Ureter (tissue), 1 donor: ENCODE data around the gene WWC2. TPM values are rescaled to one million over a fixed set of nuclear protein-coding genes. Genes with fewer than 3 reads are reported as not detected.

ENCODE experiments used
- DNase-seq: peaks from one replicate; pipeline ENCODE4 v3.0.0-alpha.2; 2020; ENCODE audit warnings: low spot score
- total RNA-seq: library from RNA; stranded (reverse); gene quantifications from one replicate; pipeline ENCODE4 v1.2.4, GENCODE V29; 2023
- donor health status: DM: yes; HTN: yes; CAD: no.

Gene WWC2
- total RNA-seq, 1 donor from 2014 or later: 32.2 TPM

DNA sequence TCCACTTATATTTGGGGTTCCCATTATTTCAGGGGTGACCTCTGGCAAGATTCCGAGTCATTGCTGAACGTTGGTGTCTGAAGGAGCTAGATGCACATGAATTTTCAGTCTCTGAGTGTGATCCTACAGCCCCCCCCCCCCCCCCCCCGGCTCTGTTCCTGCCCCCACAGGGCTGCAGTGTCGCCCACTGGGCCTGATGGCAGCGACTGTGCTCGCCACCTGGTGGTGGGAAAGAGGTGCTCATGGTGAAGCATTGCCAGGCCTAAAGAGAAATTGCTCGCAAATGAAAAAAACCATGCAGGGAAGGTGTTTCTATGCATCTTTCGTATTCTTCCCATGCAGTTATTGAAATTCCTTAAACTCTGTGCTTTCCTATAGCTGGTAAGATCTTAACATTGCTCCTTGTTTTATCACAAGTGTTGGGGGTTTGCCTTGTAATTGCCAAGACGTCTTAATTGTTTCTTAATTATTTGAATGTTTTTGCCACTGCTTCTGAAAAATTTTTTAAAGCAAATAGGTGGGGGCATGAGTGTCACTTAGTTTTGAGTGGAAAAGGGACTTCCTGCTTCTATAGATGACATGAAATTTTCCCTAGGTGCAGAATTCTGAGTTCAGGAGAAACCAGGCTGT lies 157.8 kb downstream of the WWC2 start:
- DNase-seq: no peak

DNA sequence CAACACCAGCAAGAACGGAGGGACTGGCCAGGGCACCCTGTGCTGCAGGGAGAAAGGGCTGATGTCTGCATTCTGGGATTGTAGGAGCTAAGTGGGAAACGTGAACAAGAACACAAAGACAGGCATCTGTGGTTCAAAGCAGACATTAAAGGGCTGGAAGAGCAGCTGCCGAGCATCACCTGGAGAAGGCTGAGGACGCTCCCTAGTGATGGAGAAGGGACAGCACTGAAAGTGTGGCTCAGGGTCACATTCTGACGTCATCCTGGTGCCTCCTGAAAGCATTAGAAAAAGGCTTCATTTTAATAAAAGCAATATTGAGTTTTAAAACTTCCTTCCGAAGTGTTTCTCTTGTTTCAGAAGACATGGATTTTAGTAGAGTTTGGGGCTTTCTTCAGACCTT lies 158.8 kb downstream of the WWC2 start:
- DNase-seq: no peak

DNA sequence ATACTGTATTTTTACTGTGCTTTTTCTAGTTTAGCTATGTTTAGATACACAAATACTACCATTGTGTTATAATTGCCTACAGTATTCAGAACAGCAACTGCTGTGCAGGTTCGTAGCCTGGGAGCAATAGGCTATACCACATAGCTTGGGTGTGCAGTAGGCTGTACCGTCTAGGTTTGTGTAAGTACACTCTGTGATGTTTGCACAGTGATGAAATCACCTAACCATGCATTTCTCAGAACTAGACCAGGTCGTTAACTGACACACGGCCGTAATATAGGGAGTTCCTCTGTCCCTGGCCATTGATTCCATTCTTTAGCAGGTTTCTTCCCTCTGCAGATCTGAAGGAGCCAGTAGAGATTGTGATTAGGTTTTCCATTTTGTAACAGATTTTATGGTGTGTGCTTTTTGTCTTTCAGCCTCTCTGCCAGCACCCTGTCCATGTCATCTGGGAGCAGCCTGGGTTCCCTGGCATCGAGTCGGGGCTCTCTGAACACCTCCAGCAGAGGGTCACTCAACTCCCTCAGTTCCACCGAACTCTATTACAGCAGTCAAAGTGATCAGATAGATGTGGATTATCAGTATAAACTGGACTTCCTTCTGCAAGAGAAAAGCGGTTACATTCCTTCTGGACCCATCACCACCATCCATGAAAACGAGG lies 161.6 kb downstream of the WWC2 start:
- no peak for DNase-seq

DNA sequence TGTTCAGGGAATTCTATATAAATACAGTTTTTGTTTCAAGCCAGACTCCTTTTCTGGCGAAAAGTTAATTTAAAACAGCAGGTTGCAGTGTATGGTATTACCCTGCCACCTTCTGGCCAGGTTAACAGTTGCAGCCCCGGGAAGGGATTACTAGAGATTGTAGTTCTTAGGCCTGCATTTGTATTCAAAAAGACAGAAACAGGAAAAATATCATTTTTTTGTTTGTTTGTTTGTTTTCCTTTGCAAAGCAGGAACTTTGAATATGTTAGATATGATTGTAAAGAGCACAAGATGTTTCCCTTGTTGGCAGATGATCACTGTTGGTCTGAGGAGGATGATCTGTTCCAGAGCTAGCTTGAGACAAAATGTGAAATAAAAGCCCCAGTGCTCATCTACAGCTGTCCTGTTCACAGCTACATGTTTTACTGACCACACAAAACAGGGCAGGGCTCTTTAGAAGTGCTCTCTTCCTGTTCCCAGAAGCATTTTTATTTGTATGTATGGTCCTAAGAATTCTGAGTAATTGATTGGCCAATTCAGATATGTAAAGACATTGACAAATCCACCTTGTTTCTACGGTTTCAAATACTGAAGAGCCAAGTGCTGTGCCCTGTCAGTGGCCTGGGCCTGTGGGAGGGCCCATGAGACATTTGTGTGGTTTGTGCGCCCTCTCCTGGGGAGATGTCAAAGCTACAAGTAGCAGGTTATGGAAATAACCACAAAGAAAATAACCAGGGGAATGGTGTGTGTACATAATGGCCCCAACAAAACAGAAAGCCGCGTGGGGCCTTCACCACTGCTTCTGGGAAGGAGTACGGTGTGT lies 163.1 kb downstream of the WWC2 start:
- peak; percentile 80 for DNase-seq

DNA sequence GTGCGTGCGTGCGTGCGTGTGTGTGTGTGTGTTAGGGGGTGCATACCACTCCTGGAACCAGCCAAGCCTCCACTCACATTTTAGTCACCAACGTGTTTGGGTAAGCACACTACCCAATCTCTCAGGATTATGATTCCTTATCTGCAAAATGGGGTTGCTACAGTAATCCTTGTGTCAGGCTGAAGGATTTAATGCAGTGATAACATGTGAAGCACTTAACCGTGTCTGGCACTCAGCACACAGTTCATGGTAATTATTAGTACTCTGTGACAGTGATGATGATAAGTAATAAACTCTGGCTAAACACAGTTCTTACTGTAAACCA lies 163.7 kb downstream of the WWC2 start:
- DNase-seq: no peak

DNA sequence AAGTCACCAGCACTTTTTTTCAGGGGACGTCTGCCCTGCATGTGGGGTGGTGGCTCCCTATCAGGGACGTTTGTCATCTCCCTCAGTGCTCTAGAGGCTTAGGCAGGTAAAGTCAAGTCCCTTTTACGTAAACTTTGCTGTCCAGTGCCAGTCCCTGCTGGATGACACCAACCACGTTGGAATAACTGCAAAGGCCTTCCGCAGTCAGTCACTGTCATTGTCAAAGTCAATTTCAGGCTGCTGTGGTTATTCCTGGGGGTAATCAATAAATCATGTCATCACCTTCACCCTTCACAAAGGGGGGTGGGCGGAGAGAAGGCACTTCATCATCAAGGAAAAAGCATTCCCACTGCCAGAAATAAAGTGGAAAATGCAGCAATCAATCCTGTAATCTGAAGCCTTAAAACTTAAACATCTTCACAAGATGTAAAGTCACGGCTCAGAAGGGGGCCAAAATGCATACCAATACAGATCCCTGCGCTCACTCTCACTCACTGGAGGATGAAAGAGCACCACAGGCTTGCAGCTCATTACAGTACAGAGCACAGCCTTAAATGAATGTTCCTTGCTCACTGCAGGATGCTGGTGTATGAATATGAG lies 164.8 kb downstream of the WWC2 start:
- DNase-seq: no peak

DNA sequence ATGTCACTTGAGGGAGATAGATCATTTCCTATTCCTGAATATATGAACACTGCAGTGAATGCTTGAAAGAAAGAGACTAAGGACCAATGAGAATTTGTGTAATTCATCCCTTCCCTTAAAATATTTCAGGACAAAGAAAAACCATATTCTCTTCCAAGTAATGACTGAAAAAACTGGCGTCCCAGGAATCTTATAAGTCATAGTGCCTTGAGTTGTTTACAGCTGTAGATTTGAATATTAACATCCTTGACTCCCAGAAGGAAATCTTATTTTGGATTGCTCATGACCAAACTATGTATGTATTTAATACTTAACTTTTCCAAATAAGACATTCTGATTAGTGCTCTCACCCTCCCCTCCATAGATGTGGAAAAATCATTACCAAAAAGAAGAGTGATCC lies 165.6 kb downstream of the WWC2 start:
- DNase-seq: no peak

DNA sequence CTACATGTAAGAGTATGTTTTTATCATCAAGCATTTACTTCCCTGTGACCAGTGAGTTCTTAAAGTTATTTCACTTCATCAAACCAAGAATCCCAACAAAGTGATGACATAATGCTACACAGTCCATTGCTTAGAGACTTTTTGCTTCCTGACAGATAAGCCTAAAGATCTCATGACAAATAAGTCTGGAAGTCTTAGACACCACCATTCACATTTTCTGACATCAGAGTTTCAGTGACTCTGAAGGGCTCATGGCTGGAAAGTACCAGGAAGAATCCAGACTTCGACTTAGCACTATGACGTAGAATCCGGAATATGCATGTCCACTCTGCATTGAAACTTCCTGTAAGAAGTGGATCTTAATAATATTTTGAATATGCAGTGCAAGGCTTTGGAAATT lies 167.3 kb downstream of the WWC2 start:
- DNase-seq: no peak

DNA sequence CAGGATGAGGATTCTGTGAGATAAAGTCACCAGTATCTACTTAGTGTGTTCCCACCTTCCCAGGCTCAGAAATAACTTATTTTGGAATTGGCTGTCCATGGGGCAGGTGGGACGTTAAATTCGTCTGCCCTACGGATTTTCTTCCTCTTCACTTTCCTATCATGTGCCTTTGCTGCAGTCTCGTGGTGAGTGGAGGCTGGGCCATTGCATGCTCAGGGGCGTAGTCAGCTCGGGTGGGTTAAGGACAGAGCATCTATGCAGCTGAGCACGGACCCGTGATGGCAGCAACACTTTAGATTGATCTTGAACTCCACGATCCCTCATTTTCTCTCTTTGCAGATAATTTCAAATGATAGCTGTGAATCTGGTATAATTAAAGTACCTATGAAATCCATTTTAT lies 169.5 kb downstream of the WWC2 start:
- DNase-seq: no peak

DNA sequence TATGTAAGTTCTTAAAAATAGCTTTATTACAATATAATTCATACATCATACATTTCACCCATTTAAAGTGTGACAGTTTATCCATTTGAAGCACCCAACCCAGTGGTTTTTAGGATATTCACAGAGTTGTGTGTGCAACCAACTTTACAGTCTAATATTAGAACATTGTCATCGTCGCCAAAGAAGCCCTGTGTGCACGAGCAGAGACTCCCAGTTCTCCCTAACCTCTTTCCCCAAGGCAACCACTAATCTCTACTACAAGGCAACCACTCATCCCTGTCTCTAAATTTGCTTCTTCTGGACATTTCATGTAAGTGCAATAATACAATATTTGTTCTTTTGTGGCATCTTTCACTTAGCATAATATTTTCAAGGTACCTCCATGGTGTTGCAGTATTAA lies 173.3 kb downstream of the WWC2 start:
- DNase-seq: no peak

DNA sequence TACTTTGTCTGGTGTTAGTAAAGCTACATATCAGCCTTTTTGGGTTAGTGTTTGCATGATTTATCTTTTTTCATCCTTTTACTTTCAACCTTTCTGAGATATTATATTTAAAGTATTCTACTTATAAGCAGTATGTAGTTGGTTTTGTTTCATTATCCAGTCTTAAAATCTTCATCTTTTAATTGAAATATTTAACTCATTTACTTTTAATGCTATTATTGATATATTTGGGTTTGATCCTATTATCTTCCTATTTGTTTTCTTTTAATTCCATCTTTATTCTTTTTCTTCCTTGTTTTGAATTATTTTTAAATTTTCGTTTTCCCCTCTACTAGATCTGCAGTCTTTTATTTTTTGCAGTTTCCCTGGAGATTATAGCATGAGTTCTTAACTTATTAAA lies 177.0 kb downstream of the WWC2 start:
- no peak for DNase-seq

DNA sequence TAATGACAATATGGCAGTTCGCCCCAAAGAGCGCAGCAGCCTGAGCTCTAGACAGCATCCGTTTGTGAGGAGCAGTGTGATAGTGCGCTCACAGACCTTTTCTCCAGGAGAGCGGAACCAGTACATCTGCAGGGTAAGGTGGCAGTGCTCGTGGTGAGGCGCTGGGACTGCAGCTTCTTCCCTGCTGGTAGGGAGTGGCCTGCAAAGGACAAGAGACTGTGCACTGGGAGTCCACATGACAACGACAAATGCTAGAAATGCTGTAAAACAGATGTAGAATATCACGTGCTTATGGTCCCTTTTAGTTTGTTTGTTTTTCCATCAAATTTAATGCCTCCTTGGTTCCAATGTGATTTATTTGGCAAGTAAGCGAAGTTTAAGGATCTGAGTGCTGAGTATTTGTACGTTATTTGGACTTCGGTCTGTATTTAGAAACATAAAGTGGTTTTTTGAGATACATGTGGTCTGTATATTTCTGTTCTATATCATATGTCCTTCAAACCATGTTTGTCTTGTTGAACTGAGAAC lies 185.3 kb downstream of the WWC2 start:
- no peak for DNase-seq

DNA sequence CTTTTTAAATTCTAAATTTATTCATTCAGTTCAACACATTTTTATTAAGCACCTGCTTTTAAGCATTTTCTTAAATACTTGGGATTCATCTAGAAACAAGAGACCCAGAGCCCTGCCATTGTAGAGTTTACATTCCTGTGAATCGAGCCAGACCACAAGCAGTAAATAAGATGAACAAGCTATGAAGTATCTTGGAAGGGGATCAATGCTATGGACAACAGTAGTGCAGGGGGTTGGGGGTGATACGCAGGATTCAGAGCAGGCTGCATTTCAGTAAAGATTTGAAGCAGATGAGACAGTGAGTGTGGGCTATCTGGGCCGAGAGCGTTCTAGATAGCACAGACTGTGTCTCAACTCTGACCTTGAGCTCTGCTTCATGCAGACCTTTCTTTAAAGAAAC lies 185.9 kb downstream of the WWC2 start:
- no peak for DNase-seq

DNA sequence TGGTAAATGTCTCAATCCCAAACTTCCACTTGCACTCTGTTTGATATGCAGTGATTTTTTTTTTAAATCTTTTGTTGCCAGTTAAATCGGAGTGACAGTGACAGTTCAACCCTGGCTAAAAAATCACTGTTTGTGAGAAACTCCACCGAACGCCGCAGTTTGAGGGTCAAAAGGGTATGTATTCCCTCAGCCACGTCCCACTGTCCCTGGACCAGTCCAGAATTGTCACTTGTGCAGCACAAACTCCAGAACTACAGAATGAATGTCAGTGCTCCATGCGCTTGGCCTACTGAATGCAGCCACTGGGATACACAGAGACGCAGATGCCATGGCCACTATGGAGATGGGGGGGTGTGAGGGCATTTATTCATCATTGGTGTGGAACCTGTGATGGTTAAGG lies 186.8 kb downstream of the WWC2 start:
- no peak for DNase-seq

DNA sequence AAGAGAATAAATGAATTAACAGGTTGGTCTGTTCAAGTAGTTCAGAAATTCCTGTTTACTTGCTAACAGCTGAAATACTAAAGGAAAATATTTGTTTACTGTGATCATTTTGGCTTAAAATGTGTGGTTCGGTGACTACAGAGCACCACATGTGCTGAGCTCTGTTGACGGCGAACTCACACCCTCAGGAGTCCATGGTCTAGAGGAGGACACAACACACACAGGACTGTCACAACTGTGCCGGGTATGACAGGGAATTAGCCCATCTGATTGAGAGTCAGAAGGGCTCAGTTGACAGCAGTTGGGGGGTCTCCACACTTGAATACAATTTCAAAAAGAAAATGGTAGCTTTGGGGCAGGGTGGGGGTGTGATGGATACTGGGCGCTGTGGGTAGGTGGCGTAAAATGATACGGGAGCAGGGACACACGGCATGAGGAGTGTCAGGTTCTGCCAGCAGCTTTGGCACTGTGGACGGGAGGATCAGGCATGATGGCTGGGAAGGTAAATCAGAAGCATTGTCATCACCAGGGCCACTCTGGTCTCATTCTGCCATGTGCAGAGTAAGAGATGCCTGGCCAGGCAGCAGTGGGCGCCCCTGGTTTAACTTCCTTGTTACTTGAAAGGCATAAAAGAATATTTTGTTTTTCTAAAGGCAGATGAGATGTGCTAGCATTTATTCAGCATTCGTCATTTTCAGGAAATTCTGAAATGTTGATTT lies 187.7 kb downstream of the WWC2 start:
- no peak for DNase-seq

DNA sequence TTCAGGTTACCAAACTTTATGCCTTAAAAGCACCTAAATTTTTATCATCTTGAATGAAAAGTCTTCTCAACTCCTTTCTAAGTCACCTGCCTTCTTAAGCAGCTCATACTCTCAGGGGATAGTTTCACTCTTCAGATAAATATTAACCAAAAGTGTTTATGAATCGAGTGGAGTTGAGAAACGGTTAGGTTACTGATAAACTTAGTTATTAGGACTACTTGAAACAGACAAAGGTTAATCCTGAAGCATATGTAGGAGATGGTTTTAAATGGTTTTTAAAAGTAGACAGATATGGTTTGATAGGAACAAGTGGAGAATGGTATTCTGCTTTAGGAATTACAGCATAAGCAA lies 188.2 kb downstream of the WWC2 start:
- DNase-seq: no peak

DNA sequence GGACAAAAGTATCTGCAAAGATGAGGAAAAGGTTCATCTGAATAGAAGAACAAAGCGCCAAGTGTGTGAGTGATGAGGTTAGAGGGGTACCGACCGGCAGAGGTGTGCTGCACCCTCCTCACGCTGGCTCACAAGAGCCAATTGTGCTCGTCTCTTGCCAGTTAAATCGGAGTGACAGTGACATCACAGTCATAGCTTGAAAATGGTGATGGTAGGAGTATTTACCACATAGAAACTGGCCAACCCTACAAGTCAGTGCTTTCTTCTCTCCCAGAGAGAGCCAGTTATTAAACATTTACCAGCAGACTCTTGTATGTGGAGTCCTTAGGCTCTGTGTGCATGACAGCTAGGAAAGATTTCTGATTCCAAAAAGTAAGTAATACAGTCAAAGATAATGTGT lies 188.6 kb downstream of the WWC2 start:
- DNase-seq: no peak

DNA sequence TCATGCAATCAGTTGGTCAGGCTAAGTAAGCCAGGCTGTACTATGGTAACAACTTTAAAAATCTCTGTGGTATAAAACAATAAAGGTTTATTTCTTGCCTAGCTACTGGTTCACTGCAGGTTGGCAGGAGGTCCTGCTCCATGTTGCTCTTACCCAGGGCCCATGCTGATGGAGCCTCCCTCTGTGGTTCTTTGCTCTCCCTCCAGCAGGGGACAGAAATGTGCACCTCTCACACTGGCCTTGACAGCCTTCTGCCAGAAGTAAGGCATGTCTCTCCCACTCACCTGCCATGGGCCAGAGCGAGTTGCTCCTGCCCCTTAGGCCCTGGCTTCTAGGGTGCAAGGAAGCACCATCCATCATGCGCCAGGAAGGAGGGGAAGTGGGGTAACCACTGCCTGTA lies 189.9 kb downstream of the WWC2 start:
- DNase-seq: no peak

DNA sequence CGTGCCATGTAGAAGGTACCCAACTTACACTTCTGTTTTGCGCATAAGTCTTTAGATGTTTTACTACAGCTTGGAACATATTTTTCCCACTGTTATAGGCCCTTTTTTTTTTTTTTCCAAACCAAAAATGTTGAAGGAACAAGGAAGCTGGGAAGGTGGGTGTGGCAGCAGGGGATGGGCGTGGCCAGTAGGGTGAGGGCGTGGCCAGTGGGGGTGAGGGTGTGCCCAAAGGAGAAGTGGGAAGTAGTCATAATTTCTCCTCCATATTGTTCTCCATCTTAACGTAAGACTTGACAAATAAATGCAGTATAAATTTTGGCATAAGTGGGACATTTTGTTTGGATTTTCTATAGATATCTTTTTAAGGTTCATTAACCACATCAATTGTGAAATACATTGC lies 190.6 kb downstream of the WWC2 start:
- DNase-seq: no peak

DNA sequence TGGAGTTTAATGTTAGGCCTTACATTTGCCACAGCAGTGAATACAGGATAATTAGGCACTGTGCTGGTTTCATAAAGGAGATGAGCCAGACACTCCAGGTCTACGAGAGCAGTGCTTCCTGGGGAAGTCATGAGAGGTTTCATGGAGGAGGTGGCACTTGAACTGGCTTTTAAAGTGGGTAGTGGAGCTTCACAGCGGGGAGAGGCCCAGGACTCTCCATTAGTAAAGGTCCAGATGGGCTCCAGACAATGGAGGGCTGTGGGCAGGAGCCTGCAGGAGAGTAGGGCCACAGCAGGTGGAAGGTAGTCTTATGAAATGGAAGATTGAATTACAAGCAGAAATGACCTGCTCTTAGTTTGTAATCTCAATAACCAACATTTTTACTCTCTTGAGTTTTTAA lies 192.0 kb downstream of the WWC2 start:
- DNase-seq: no peak

DNA sequence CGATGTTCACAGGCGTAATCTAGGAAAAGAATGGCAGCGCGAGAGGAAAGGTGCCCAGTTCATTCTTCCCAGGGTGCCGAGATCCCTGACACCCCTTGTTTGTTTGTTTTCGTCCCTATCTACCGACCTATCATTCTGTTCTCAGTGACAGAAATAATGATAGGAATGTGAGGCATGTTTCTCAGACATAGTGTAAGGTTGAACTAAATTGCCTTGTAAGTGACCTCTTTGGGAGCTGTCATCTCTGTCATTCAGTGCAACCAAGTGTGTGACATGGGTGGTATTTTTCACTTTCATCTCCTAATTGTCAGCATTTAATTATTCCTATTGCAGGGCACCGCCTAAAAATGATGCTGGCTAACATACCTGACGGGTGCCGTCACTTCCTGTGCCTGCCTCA lies 196.7 kb downstream of the WWC2 start:
- DNase-seq: no peak

DNA sequence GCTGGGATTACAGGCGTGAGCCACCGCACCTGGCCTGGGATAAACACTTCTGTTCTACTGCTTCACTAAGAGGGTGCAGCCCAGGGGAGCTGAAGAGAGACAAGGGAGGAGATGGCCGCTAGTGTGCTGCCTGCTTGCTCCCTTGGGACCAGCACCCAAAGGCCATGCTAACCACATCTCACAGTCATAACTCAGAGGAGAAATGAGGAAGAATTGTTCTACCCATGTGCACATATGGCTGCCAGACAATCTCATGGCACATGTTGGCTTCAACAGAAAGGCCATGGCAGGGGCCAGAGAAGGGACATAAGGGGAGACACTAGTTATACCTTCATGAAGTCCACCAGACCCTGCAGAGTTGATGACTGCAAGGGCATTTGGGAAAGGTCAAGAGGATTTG lies 198.6 kb downstream of the WWC2 start:
- no peak for DNase-seq
